Measurements from ENCODE around the gene KRTCAP2.
A peak's percentile ranks its signal among the peaks of the same experiment; 100 is the strongest.
"Not testable (repeated sequence)": the region's sequence is repeated elsewhere in the genome, so short reads cannot be mapped to it uniquely, and the experiment has no call there.

The KRTCAP2 gene

DNA sequence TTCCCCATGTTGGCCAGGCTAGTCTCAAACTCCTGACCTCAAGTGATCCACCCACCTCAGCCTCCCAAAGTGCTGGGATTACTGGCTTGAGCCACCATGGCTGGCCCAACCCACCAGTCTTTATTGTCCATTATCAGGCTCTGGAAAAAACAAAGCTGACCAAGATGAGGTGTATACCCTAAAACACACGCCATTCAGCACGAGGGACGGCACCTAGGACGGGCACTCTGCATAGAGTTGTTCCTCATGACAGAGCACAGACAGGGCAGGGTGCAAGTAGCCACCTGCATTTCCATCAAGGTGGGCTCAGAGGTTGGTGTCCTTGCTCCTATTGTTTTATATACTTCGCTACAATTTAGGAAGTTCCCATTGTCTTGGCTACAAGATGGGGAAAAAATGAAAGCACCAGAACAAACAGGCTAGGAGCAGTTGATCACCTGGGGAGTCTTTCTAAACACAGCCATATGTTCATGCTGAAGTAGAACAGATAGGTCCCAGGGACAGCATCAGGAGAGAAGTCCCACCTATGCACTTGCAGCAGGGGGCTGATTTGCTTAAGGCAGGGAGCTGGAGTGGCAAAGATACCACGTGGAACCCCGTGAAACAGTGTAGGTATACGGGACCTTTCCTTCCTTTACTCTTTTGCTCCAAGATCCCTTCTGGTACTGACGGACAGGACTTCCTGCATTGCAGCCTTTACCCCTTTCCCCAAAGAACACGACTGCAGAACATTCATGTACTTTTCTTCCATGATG, 4.5 kb downstream of the KRTCAP2 start:
- no peak for DNase-seq (ENCODE audit: low read depth)

DNA sequence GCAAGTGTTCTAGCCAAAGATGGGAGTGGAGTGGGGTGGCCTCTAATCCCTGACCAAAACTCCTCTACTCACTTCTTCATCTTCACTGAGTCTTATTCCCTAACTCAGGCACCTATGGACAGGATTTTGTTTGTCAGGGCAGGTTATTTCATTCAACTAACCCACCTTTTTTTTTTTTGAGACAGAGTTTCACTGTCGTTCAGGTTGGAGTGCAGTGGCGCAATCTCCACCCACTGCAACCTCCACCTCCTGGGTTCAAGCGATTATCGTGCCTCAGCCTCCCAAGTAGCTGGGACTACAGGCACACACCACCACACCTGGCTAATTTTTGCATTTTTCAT, 5.0 kb downstream of the KRTCAP2 start:
- DNase-seq (ENCODE audit: low read depth): not testable (repeated sequence)

DNA sequence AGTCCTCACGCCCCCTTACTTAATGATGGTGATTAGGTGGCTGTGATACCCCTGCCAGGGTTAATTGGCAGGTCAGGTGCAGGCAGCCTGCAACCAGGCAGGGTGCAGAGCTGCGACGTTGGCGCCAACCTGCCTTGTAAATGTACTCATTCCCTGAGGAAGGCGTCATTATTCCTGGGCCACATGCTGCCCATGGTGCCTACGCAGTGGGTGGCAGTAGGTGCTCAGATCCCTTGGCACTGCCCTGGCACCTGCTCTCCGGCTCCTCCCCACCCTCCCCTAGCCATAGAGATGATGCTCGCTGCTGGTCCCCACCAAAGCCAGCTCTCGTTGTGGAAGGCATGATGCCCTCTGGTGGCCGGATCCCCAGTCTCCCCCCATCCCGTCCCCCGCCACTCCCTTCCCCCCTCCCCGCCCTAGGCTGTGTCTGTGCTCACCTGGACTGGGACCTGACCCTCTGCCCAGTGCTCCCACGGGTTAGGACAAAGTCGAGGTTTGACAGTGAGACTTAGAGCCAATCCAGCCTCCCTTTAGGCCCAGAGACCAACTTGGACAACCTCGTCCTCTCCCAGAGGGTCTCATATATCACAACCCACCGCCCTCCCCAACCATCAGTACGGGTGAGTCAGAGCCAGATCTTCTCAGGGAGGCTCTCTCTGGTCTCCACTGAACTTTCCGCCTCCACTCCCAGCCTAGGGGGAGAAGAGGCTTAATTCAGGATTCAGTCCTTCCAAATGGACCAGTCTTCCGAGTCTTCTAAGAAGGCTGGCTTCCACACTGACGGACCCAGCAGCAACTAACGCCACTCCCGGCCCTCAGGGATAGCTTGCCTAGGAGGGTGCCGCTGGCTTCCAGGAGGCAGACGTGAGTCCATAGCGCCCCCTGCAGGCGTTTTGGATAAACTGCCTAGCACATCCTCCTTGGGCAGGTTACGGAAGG, 5.7 kb downstream of the KRTCAP2 start:
- peak; percentile 82 for DNase-seq (ENCODE audit: low read depth)

DNA sequence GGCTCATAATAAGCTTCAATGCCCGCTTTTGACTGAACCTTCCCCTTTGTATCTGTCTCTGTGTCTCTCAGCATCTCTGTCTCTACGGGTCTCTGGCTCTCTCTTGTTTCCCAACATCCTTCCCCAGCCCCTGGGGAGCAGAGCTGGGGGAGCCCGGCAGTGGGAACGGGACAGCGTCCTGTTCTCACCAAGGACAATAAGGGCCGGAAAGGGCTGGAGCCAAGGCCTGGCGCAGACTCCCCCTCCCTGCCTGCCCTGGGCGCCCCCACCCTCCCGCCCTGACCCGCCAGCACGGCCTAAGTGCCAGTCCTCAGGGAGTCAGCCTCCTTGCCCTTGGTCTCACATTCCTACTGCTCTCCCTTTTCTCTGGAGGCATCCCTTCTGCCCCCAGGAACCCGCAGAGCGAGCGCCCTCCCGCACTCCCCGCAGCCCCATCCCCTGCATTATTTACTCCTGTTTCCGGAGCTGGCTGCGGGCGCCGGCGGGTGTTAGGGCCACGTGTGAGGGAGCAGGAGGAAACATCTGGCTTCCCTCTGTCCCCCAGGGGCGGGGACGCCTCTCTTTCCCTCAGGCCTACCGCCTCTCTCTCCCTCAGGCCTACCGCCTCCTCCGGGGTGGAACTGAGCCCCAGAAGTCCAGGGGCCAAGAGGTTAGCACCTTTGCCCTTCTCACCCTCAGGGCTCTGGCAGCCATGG, 6.5 kb downstream of the KRTCAP2 start:
- DNase-seq (ENCODE audit: low read depth): peak; percentile 63

DNA sequence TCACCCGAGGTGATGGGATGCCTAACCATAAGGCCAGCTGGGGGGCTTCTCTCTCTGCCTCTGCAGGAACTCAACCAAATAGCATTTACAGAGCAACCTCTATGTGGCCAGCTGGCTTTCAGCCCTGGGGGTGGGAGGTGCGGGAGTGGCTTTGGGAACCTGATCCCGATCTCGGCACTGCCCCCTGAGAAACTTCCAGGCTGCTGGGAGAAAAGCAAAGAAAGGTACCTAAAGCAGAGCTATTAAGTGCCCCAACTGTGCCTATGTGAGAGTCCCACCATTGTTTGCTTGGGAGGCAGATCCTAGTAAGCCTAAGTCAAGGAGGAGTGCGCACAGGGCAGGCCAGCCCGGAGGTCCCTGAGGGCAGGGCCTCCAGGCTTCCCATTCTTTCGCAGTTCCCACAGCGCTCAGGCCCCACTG, 7.0 kb downstream of the KRTCAP2 start:
- DNase-seq (ENCODE audit: low read depth): no peak

DNA sequence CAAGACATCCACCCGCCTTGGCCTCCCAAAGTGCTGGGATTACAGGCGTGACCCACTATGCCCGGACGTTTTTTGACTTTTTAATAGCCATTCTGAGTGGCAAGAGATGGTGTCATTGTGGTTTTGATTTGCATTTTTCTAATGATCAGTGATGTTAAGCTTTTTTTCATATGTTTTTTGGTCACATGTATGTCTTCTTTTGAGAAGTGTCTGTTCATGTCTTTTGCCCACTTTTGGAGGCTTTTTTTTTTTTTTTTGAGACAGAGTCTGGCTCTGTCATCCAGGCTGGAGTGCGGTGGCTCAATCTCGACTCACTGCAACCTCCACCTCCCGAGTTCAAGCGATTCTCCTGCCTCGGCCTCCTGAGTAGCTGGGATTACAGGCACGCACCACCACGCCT, 8.5 kb downstream of the KRTCAP2 start:
- not testable (repeated sequence) for DNase-seq (ENCODE audit: low read depth)

DNA sequence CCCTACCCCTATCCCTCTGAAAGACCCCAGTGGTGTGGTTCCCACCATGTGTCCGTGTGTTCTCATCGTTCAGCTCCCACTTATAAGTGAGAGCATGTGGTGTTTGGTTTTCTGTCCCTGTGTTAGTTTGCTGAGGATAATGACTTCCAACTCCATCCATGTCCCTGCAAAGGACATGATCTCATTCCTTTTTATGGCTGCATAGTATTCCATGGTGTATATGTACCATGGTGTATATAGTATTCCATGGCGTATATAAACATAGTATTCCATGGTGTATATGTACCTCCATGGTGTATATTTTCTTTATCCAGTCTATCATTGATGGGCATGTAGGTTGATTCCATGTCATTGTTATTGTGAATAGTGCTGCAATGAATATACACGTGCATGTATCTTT, 9.3 kb downstream of the KRTCAP2 start:
- DNase-seq (ENCODE audit: low read depth): not testable (repeated sequence)

DNA sequence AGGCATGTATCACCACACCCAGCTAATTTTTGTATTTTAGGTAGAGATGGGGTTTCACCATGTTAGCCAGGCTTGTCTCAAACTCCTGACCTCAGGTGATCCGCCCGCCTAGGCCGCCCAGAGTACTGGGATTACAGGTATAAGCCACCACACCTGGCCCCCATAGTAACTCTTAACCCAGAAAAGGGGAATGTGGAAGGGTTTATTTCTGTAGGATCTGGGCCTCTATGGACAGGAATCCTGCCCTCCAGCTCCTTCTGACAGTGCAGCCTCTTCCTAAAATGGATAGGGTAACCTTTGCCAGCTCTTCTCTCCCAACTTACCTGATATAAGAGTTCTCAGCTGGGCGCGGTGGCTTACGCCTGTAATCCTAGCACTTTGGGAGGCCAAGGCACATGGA, 10.5 kb downstream of the KRTCAP2 start:
- DNase-seq (ENCODE audit: low read depth): not testable (repeated sequence)

DNA sequence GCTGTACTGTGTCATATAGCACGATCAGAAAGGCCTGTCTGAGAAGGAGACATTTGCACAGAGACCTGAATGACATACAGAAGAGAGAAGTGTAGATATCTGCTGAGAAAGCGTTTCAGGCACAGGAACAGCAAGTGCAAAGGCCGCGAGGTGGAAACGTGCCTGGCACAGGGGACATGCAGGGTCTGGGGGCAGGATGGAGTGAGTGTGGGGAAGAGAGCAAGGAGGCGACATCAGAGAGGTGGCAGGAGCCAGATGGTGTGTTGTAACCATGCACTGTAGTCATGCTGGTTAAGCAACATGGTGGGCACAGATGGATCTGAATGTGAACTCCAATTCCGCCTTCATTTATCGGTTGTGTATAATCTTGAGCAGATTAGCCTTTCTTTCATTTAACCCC, 13.0 kb downstream of the KRTCAP2 start:
- DNase-seq (ENCODE audit: low read depth): no peak

DNA sequence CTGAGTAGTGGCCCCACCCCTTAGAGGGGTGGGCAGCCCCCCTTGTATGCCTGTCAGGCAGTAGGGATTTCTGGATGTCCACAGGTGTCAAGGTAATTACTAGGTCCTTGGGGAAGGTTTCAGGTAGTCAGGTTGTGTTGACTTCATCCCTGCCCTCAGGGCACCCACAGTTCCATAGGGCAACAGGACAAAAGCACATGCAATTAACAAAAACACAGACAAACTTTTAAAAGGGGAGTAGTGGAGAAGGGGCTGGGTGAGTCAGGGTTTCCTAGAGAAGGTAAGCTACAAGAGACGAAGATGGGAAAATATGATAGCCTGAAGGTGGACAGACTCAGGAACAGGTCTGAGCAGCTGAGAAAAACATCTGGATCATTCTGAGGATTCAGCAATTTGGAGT, 14.1 kb downstream of the KRTCAP2 start:
- no peak for DNase-seq (ENCODE audit: low read depth)

DNA sequence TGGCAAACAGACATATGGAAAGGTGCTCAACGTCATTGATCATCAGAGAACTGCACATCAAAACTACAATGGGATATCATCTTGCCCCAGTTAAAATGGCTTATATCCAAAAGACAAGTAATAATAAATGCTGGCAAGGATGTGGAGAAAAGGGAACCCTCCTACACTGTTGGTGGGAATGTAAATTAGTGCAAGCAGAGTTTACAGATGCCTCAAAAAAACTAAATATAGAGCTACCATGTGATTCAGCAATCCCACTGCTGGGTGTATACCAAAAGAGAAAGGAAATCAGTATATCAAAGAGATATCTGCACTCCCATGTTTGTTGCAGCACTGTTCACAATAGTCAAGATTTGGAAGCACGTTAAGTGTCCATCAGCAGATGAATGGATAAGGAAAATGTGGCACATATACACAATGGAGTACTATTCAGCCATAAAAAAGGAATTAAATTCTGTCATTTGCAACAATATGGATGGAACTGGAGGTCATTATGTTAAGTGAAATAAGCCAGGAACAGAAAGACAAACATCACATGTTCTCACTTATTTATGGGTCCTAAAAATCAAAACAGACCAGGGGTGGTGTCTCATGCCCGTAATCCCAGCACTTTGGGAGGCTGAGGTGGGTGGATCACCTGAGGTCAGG, 17.0 kb downstream of the KRTCAP2 start:
- not testable (repeated sequence) for DNase-seq (ENCODE audit: low read depth)

DNA sequence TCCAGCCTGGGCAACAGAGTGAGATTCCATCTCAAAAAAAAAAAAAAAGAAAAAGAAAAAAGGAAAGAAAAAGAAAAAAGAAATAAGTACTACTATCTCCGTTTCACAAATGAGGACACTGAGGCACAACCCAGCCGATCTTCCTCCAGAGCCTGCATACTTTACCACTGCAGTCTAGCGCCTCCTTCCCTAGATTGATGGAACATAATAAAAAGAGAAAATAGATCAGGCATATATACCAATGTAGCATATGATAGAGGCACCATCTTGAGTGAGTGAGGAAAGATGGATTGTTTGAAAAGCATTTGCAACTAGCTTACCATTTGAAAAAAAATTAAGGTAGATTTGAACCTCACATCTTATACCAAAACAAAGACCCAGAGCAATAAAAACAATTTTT, 27.6 kb downstream of the KRTCAP2 start:
- no peak for DNase-seq (ENCODE audit: low read depth)

DNA sequence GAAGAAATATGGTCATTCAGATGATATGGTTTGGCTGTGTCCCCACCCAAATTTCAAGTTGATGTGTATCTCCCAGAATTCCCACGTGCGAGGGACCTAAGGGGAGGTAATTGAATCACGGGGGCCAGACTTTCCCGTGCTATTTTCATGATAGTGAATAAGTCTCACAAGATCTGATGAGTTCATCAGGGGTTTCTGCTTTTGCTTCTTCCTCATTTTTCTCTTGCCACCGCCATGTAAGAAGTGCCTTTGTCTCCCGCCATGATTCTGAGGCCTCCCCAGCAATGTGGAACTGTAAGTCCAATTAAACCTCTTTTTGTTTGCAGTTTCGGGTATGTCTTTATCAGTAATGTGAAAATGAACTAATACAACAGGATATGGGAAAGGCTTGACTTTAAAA, 31.4 kb downstream of the KRTCAP2 start:
- no peak for DNase-seq (ENCODE audit: low read depth)

DNA sequence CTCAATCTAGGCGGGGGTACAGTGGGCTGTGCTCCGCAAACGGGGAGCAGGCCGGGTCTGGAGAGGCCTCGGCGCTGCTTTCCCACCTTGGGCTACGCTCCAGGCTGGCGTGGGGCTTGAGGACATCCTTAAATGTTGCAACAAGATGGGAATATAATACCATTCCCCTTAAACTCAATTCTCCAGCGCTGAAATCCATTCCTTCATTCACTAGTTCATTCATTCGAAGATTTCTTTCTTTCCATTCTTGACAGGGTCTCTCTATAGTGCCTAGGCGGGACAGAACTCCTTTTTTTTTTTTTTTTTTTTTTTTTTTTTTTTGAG, 32.5 kb downstream of the KRTCAP2 start:
- no peak for DNase-seq (ENCODE audit: low read depth)

DNA sequence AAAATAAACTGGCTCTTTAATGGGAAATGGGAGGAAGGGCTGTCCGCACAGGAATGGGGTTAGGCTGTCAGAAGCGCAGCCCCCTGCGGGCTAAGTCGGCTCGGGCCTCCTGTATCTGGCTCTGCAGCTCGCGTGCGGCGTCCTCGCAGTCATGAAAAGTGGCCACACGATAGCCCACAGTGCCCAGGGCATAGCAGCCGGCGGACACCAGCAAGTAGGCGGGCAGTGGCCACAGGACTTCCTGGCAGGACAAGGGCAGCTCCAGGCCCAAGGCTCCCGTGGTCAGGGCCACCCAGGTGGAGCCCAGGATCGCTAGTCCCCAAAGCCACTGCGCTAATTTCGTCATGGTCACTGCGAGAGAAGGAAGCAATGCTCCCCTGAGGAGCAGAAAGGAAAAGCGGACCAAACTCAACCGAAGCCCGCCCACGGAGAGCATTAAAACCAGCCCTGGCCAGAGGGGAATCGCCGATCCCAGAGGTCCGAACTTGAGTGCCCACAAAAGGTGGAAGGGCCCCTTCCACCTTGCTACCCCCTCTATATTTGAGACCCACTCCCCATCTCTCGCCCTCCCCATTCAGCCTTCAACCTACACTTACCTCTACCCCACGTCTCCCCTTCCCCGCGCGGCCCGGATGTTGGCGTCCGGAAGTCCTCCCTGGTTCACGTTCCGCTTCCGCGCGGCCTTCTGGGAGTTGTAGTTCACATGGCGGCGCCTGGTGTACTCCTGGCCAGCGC, 33.0 kb downstream of the KRTCAP2 start, which contains the start of gene DPM3:
TSS of gene DPM3 (minus strand) at position 637 of the 735 bp plus-strand sequence. CDS start at position 346, 291 bp downstream.
- peak; percentile 69 for DNase-seq (ENCODE audit: low read depth)

DNA sequence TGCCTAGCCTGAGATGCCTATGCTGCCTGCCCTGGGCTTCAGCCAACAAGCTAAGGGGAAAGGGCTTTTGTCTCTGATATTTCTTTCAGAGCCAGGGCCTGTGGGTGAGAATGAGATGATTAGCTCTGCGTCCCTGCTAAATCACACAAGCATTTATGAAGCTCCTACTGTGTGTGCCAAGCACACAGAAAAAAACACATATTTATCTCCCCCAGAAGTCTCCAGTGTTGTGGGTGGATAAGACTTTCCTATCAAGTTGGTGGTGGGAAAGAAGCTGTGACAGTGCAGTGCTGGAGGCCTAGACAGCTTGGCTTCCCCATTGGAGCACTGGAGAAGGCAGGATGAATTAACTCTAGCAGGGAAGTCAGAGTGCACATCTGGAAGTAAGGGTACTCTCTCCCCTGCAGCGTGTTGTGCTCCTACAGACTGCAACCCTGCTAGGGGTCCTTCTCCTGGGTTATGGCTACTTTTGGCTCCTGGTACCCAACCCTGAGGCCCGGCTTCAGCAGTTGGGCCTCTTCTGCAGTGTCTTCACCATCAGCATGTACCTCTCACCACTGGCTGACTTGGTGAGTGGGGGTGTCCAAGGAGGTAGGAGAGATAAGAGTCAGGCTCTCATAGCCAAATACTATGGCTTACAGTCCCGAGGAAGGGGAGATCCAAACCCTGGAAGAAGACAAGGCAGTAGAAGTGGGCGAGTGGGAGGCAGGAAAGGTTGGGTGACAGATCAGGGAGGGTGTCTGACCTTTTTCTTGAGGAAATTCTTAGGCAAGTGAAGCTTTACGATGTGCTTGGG, 35.8 kb downstream of the KRTCAP2 start:
- DNase-seq (ENCODE audit: low read depth): no peak

DNA sequence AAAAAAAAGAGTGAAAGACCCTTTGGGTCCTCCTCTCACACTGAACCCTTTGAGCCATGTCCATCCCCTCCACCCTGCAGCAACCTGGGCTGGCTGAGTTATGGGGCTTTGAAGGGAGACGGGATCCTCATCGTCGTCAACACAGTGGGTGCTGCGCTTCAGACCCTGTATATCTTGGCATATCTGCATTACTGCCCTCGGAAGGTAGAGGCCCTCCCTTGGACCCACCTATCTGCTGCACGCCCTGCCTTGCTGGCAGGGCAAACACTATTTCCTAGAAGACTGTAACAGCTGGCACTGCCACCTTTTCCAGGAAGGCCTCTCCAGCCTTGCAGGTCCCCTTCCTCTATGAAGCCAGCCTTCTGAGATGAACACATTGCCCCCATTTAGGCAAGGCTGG, 36.4 kb downstream of the KRTCAP2 start:
- DNase-seq (ENCODE audit: low read depth): no peak

DNA sequence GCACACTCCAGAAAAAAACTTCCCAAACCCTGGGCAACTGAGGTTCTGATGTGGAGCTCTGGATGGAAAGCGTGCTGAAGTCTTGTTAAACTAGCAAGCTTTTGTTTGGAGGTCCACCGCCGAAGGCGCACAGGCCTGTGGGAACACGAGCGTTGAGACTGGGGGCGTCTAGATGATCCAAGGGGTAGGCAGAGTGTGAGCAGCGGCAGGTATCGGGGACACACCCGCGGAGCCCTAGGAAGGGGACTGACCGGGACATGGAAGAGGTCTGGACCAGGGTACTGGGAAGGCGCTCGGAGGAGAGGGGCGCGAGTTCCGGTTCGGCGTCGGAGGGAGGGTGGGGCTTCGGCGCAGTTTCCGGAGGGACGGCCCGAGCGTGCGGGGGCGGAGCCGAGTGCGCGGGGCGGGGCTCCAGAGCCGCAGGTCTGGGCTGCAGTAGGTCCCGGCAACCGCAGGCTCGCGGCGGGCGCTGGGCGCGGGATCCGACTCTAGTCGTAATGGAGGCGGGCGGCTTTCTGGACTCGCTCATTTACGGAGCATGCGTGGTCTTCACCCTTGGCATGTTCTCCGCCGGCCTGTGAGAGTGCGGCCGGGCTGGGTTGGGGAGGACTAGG, 37.6 kb downstream of the KRTCAP2 start, which contains the start of gene SLC50A1:
TSS of gene SLC50A1 (plus strand) at position 438 of the 614 bp plus-strand sequence. CDS start at position 498, 60 bp downstream.
- DNase-seq (ENCODE audit: low read depth): peak; percentile 87

DNA sequence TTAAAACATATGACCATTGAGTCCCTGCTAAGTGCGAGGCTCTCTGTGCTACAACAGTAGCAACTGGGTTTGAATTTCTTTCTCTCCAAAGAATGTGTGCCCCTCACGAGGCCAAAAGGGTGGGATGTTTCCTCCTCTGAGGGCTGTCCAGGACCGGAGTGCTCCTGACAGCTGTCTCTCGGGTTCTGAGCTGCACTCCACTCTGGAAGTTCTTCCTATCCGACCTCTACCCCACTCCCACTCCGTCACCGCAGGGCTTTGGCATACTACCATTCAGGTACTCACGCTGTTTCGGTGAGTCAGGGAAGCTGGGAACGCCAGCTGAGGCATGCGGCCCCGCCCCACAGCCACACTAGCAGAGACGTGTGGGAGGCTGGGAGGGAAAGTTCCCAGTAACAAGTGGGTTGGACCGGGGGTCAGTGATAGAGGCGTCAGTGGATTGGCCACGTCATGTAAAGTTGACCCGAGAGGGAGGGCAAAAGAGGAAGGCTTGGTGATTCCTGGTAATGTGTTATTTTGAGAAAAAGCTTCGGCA, 38.2 kb downstream of the KRTCAP2 start:
- peak; percentile 64 for DNase-seq (ENCODE audit: low read depth)

DNA sequence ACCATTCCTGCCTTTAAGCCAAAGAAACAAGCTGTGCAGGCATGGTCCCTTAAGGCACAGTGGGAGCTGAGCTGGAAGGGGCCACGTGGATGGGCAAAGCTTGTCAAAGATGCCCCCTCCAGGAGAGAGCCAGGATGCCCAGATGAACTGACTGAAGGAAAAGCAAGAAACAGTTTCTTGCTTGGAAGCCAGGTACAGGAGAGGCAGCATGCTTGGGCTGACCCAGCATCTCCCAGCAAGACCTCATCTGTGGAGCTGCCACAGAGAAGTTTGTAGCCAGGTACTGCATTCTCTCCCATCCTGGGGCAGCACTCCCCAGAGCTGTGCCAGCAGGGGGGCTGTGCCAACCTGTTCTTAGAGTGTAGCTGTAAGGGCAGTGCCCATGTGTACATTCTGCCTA, 38.8 kb downstream of the KRTCAP2 start:
- DNase-seq (ENCODE audit: low read depth): no peak

All from CMK (cell line).